K562 (cell line): Measurements from ENCODE around the gene CASP9. TPM values are rescaled to one million over a fixed set of nuclear protein-coding genes. Genes with fewer than 3 reads are reported as not detected.

ENCODE experiments used
- BRCA1 ChIP-seq, 2 experiments: fragments of 450-650 bp in 1 of 2; sonication (generic) in 1 of 2; formaldehyde crosslinking in 1 of 2; IDR thresholded peaks; 2 replicates each; pipeline versions ENCODE4 v1.5.0 to v1.6.1; 2017 to 2020; ENCODE audit warnings: mild to moderate bottlenecking in 1 of 2, missing genetic modification reagents in 1 of 2
- CREM ChIP-seq: IDR thresholded peaks from 2 replicates; pipeline ENCODE4 v1.6.1; 2014; ENCODE audit warnings: antibody characterized with exemption, low read depth
- GATAD2A ChIP-seq: fragments of 450-650 bp; IDR thresholded peaks from 2 replicates; pipeline ENCODE4 v1.6.1; 2017
- HDAC1 ChIP-seq, 2 experiments: fragments of 450-650 bp; IDR thresholded peaks; 2 replicates each; pipeline ENCODE4 v1.6.1; 2016 to 2017; ENCODE audit warnings: inconsistent platforms in 1 of 2, mild to moderate bottlenecking in 1 of 2, moderate library complexity in 1 of 2
- KLF13 ChIP-seq: fragments of 450-650 bp; IDR thresholded peaks from 2 replicates; pipeline ENCODE4 v1.6.1; 2016; ENCODE audit warnings: missing genetic modification characterization, low read depth, mild to moderate bottlenecking, missing compliant biosample characterization, moderate library complexity, borderline replicate concordance
- MEF2D ChIP-seq: conservative IDR thresholded peaks from 2 replicates; pipeline ENCODE4 v1.6.1; 2016; ENCODE audit warnings: low read depth, missing genetic modification characterization, missing compliant biosample characterization
- NCOA4 ChIP-seq: fragments of 450-650 bp; IDR thresholded peaks from 2 replicates; pipeline ENCODE4 v1.6.1; 2018; ENCODE audit warnings: mild to moderate bottlenecking; ENCODE audit not compliant: partially characterized antibody
- NFXL1 ChIP-seq: fragments of 450-650 bp; formaldehyde crosslinking; IDR thresholded peaks from 2 replicates; pipeline ENCODE4 v1.4.0; 2021; ENCODE audit warnings: mild to moderate bottlenecking
- PHB ChIP-seq: fragments of 250-450 bp; sonication (Bioruptor Pico); IDR thresholded peaks from 2 replicates; pipeline ENCODE4 v1.5.0; 2021
- SP1 ChIP-seq: sonication (generic); formaldehyde crosslinking; IDR thresholded peaks from 2 replicates; pipeline ENCODE4 v1.8.1; 2022; ENCODE audit warnings: mild to moderate bottlenecking, missing genetic modification reagents
- SRSF7 ChIP-seq: fragments of 200-400 bp; formaldehyde crosslinking; optimal IDR thresholded peaks from 2 replicates; pipeline ENCODE3; 2017; ENCODE audit warnings: mild to moderate bottlenecking, low read depth, low read length
- TBL1XR1 ChIP-seq, 2 experiments: IDR thresholded peaks; 2 replicates each; pipeline ENCODE4 v1.6.1; 2012; ENCODE audit warnings: improper control_type of control experiment in 2 of 2, low read length in 2 of 2, mild to moderate bottlenecking in 1 of 2
- U2AF2 ChIP-seq: fragments of 200-400 bp; formaldehyde crosslinking; optimal IDR thresholded peaks from 2 replicates; pipeline ENCODE3; 2017; ENCODE audit warnings: low read depth, mild to moderate bottlenecking, low read length
- ZC3H4 ChIP-seq: sonication (generic); formaldehyde crosslinking; IDR thresholded peaks from 2 replicates; pipeline ENCODE4 v1.9.0; 2021; ENCODE audit warnings: missing genetic modification reagents, borderline replicate concordance
- ZFP36 ChIP-seq: fragments of 150-350 bp; IDR thresholded peaks from 2 replicates; pipeline ENCODE4 v1.6.1; 2018; ENCODE audit warnings: low read length, low read depth; ENCODE audit not compliant: partially characterized antibody
- ZNF551 ChIP-seq: fragments of 250-450 bp; sonication (Bioruptor Pico); IDR thresholded peaks from 2 replicates; pipeline ENCODE4 v1.5.0; 2021; ENCODE audit warnings: mild to moderate bottlenecking, moderate library complexity
- ZNF57 ChIP-seq: fragments of 450-650 bp; formaldehyde crosslinking; IDR thresholded peaks from 2 replicates; pipeline ENCODE4 v1.4.0; 2020; ENCODE audit warnings: mild to moderate bottlenecking, moderate library complexity
- ZNF589 ChIP-seq: fragments of 200-800 bp; sonication (Bioruptor generic); IDR thresholded peaks from 2 replicates; pipeline ENCODE4 v1.6.1; 2016; ENCODE audit warnings: low read depth, missing genetic modification characterization, missing compliant biosample characterization
- ZNF780A ChIP-seq: fragments of 250-450 bp; sonication (Bioruptor Pico); IDR thresholded peaks from 2 replicates; pipeline ENCODE4 v1.5.0; 2021; ENCODE audit warnings: mild to moderate bottlenecking
- polyA plus RNA-seq, 8 experiments: library from polyadenylated mRNA; depleted of rRNA in 4 of 8; stranded (reverse) in 5 of 8; unstranded in 3 of 8; fragments of >200 nt; fragmentation: Nextera tagmentation in 2 of 8; fragmentation: Illumina TruSeq in 1 of 8; extraction: Ambion mirVana in 2 of 8; extraction: Trizol in 1 of 8; gene quantifications; 2 replicates each; pipeline versions ENCODE4 v1.2.1 to v1.2.3, GENCODE V29; 2011 to 2014; ENCODE audit warnings: inconsistent platforms in 1 of 8, missing spikeins in 1 of 8
- total RNA-seq, 7 experiments: library from RNA; depleted of rRNA in 6 of 7; stranded (reverse); fragments of >200 nt in 6 of 7; fragmentation: Illumina TruSeq in 2 of 7; extraction: Trizol in 2 of 7; gene quantifications; 2 replicates each; pipeline versions ENCODE4 v1.2.1 to v1.2.3, GENCODE V29; 2011 to 2021; ENCODE audit warnings: low replicate concordance in 1 of 7
- TF ChIP-seq, protein P1 (sequence below), 2 experiments: fragments of 250-450 bp in 1 of 2; fragments of 450-650 bp in 1 of 2; sonication (Bioruptor Pico) in 1 of 2; IDR thresholded peaks; 2 replicates each; pipeline versions ENCODE4 v1.6.1 to v1.8.0; 2016 to 2021; ENCODE audit warnings: mild to moderate bottlenecking in 2 of 2, moderate library complexity in 2 of 2, missing compliant biosample characterization in 1 of 2, missing genetic modification characterization in 1 of 2
- TF ChIP-seq, protein P2 (sequence below): fragments of 450-650 bp; formaldehyde crosslinking; IDR thresholded peaks from 2 replicates; pipeline ENCODE4 v1.4.0; 2020; ENCODE audit warnings: mild to moderate bottlenecking, moderate library complexity
- TF ChIP-seq, protein P3 (sequence below): sonication (generic); formaldehyde crosslinking; IDR thresholded peaks from 2 replicates; pipeline ENCODE4 v1.8.0; 2022; ENCODE audit warnings: missing genetic modification reagents, mild to moderate bottlenecking, moderate library complexity, borderline replicate concordance
- TF ChIP-seq, protein P4 (sequence below): sonication (generic); formaldehyde crosslinking; IDR thresholded peaks from 2 replicates; pipeline ENCODE4 v1.8.1; 2023; ENCODE audit warnings: mild to moderate bottlenecking, missing genetic modification reagents

The CASP9 gene
- total and polyA plus RNA-seq, 9 of the 15 experiments (the other 6 are each of a cell fraction or from before 2014, with no cell fraction given) = 10.8 to 54.1 (median 30.7) TPM

DNA sequence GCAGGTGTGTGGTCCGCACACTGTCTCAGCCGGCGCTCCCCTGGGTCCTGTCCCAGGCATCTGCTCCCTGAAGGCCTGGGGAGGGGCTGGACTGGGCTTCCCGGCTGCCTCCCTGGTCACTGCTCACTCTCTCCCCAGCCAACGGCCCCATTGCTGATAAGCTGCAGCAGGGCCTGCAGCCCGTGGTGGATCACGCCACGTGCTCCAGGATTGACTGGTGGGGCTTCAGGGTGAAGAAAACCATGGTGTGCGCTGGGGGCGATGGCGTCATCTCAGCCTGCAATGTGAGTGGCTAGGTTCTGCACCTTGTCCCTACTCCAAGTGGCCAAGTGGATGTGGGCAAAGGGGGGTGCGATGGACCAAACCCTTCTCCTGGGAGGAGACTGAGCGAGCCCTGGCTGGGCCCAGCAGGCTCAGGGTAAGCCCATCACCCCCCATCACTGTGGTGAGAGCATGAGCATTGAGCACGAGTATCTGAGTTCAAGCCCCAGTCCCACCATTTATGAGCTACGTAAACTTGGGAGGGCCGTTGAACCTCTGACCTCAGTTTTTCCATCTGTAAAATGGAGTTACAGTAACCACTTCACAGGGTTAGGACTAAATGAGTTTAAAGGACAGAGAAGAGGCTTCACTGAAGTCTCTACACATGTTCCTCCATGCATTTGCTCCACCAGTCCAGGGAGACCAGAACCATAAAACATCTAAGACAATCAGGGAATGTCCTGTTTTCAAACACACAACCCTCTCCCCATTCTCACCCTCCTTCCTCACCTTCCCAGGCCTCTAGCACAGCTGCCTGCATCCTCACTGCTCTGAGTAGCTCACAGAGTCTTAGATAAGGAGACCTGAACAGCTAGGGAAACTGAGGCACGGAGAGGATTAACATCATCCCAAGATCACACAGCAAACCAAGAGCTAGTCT is 79.3 kb downstream of the CASP9 start (continued):
- TF ChIP-seq, protein P1, sequence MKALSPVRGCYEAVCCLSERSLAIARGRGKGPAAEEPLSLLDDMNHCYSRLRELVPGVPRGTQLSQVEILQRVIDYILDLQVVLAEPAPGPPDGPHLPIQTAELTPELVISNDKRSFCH (CRISPR knock-in tag; IDR thresholded peaks at IDR 0.05) = no peak
- TF ChIP-seq, protein P1 (tag; IDR thresholded peaks at IDR 0.05) = no peak
- no peak for TF ChIP-seq PHB
- TF ChIP-seq SRSF7 = no peak
- TF ChIP-seq GATAD2A = no peak
- TF ChIP-seq ZNF551 = no peak
- TF ChIP-seq CREM = no peak; the same call in 1 of the 2 replicates
- TF ChIP-seq, protein P2, sequence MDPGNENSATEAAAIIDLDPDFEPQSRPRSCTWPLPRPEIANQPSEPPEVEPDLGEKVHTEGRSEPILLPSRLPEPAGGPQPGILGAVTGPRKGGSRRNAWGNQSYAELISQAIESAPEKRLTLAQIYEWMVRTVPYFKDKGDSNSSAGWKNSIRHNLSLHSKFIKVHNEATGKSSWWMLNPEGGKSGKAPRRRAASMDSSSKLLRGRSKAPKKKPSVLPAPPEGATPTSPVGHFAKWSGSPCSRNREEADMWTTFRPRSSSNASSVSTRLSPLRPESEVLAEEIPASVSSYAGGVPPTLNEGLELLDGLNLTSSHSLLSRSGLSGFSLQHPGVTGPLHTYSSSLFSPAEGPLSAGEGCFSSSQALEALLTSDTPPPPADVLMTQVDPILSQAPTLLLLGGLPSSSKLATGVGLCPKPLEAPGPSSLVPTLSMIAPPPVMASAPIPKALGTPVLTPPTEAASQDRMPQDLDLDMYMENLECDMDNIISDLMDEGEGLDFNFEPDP = no peak
- TF ChIP-seq KLF13 (tag) = no peak
- TF ChIP-seq HDAC1 (IDR thresholded peaks at IDR 0.05) = peak; percentile 37 to 38; a peak in 2 of 4 replicates
- TF ChIP-seq NFXL1 (CRISPR knock-in tag) = no peak
- no peak for TF ChIP-seq TBL1XR1 (IDR thresholded peaks at IDR 0.05; ENCODE audit: low read length in 2 of 2)
- TF ChIP-seq ZNF589 = no peak
- TF ChIP-seq ZNF780A (CRISPR knock-in tag) = no peak
- no peak for TF ChIP-seq ZNF57
- TF ChIP-seq SP1 (CRISPR knock-in tag) = 0 out of 2 replicates have a peak, but pooled peaks have one; percentile 39
- no peak for TF ChIP-seq U2AF2
- TF ChIP-seq NCOA4 = no peak
- TF ChIP-seq BRCA1 (IDR thresholded peaks at IDR 0.05) = no peak
- TF ChIP-seq BRCA1 (CRISPR knock-in tag; IDR thresholded peaks at IDR 0.05) = no peak
- TF ChIP-seq, protein P3, sequence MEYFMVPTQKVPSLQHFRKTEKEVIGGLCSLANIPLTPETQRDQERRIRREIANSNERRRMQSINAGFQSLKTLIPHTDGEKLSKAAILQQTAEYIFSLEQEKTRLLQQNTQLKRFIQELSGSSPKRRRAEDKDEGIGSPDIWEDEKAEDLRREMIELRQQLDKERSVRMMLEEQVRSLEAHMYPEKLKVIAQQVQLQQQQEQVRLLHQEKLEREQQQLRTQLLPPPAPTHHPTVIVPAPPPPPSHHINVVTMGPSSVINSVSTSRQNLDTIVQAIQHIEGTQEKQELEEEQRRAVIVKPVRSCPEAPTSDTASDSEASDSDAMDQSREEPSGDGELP = peak; percentile 59
- no peak for TF ChIP-seq ZFP36
- no peak for TF ChIP-seq MEF2D (tag)
- TF ChIP-seq, protein P4, sequence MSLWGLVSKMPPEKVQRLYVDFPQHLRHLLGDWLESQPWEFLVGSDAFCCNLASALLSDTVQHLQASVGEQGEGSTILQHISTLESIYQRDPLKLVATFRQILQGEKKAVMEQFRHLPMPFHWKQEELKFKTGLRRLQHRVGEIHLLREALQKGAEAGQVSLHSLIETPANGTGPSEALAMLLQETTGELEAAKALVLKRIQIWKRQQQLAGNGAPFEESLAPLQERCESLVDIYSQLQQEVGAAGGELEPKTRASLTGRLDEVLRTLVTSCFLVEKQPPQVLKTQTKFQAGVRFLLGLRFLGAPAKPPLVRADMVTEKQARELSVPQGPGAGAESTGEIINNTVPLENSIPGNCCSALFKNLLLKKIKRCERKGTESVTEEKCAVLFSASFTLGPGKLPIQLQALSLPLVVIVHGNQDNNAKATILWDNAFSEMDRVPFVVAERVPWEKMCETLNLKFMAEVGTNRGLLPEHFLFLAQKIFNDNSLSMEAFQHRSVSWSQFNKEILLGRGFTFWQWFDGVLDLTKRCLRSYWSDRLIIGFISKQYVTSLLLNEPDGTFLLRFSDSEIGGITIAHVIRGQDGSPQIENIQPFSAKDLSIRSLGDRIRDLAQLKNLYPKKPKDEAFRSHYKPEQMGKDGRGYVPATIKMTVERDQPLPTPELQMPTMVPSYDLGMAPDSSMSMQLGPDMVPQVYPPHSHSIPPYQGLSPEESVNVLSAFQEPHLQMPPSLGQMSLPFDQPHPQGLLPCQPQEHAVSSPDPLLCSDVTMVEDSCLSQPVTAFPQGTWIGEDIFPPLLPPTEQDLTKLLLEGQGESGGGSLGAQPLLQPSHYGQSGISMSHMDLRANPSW (CRISPR knock-in tag) = no peak
- TF ChIP-seq ZC3H4 = no peak
